Glomerular endothelial cell (primary cell): ENCODE measurements around the gene LILRB4. TPM values are rescaled to one million over a fixed set of nuclear protein-coding genes. Genes with fewer than 3 reads are reported as not detected.
"Not testable (repeated sequence)": the region's sequence is repeated elsewhere in the genome, so short reads cannot be mapped to it uniquely, and the experiment has no call there.

ENCODE experiments used
- DNase-seq: peaks from one replicate; pipeline ENCODE4 v3.0.0-alpha.2; 2011; ENCODE audit warnings: low read depth, low spot score; ENCODE audit errors: extremely low read depth
- total RNA-seq: library from RNA; depleted of rRNA; stranded (reverse); fragments of >200 nt; gene quantifications from 2 replicates; pipeline ENCODE4 v1.2.3, GENCODE V29; 2015

Gene LILRB4
- total RNA-seq, 1 donor from 2014 or later = not detected

DNA sequence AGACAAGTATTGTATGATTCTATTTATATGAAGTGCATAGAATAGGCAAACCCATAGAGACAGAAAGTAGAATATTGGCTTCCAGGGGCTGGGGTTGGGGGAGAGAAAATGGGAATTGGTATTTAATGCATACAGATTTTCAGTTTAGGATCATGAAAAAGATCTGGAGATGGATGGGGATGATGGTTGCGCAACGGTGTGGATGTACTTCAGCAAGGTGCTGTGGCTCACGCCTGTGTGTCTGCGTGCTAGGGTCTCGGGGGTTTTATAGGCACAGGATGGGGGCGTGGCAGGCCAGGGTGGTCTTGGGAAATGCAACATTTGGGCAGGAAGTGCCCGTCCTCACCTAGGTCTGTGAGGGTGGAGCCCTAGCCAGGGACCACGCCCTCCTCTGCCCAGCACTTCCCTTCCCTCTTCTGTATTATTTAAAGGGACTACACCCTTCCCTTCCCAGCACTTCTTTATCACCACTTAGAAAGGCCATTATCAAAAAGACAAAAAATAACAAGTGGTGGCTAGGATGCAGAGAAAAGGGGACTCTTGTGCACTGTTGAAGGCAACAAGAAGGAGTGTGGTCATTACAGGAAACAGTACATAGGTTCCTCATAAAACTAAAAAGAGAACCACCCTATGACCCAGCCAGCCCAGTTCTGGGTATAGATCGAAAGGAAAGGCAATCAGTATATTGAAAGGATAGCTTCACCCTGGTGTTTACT is 29.0 kb downstream of the LILRB4 start:
- no peak for DNase-seq

DNA sequence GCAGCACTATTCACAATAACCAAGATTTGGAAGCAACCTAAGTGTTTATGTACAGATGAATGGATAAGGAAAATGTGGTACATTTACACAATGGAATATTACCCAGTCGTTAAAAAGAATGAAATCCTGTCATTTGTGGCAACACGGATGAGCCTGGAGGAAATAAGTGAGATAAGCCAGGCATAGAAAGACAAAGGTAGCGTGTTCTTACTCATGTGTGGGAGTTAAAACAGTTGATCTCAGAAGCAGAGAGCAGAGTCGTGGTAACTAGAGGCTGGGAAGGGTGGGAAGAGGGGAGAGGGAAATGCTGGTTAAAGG is 29.5 kb downstream of the LILRB4 start:
- DNase-seq = no peak

DNA sequence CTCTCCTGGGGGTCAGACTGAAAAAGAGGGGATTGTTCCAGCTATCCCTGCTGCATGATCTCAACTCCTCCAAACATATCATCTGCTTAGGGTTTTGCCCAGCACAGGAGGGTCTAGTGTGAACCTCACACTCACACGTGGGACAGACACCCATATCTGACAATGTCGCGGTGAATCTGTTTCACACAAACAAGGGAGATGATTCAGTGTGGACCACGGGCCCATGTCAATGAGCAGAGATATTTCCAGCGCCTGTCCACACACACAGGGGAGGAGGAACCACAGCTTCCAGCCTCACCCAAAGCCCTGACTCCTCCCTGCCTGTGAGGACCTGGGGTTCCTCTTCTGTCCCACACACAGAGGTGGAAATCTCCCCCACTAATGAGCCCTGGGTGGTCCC is 31.9 kb downstream of the LILRB4 start:
- DNase-seq = no peak

DNA sequence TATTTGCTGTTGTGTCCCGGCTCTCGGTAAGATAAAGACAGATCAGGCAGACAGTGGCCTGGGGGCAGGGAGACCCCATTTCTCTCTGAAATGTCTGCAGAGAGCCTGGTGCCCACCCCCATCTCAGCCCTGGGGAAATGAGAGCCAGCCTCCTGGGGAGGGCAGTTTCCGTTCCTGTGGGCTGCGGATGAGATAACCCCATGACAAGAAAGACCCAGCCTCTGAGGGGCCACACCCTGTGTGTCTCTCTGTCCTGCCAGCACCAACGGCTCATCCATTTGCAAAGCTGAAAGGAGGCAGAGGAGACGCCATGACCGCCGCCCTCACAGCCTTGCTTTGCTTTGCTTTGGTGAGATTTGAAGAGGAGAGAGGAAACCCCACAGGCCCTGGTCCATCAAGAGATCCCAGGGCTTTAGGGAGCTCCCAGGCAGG is 33.3 kb downstream of the LILRB4 start:
- no peak for DNase-seq

DNA sequence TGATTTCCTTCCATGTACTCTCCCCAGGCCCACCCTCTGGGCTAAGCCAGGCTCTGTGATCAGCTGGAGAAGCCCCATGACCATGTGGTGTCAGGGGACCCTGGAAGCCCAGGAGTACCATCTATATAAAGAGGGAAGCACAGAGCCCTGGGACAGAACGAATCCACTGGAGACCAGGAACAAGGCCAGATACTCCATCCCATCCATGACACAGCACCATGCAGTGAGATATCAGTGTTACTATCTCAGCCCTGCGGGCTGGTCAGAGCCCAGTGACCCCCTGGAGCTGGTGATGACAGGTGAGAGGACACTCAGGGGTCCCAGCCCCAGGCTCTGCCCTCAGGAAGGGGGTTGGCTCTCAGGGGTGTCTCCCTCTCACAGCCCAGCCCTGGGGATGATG is 34.0 kb downstream of the LILRB4 start:
- DNase-seq = no peak

DNA sequence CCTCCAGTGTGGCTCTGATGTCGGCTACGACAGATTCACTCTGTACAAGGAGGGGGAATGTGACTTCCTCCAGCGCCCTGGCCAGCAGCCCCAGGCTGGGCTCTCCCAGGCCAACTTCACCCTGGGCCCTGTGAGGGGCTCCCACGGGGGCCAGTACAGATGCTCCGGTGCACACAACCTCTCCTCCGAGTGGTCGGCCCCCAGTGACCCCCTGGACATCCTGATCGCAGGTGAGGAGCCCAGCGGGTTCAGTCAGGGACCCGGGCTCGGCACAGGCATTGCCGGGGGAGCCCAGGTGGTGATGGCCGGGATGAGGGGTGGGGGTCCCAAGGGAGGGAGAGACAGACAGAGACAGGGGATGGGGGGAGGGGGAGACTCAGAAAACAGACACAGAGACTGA is 34.9 kb downstream of the LILRB4 start:
- DNase-seq = not testable (repeated sequence)

DNA sequence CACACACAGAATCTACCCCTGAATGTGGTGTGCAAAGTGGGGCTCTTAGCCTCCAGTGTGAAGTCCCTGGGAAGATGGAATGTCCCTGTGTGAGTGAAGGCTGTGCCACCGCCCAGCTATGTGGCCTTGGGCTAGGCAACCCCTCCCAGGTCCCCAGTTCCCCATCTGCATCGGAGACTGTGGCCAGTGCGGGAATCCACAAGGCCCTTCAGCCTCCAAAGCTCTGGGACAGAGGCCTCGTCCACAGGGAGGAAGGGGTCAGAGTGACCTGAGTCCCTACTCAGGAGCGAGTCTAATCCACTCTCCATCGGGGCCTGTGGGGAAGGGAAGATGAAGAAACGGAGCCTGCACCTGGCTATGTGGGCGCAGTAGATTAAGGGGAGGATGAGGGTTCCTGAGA is 42.1 kb downstream of the LILRB4 start:
- DNase-seq = no peak

DNA sequence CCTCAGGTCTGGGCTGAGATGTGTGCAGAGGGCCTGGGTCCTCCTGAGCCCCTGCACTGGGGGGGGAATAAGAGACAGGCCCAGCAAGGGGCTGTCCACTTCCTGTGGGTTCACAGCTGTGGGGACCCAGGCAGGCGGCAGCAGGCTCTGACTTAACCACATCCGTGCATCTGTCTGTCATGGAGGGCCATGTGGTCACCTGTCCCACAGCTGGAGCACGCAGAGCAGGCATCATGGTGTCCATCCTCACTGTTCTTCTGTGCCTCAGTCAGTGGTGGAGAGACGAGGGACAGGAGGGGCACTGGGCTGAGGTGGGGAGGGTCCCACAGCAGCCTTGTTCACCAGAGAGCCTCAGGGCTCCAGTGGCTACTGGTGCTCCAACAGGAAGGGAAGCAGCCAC is 45.2 kb downstream of the LILRB4 start:
- DNase-seq = no peak

DNA sequence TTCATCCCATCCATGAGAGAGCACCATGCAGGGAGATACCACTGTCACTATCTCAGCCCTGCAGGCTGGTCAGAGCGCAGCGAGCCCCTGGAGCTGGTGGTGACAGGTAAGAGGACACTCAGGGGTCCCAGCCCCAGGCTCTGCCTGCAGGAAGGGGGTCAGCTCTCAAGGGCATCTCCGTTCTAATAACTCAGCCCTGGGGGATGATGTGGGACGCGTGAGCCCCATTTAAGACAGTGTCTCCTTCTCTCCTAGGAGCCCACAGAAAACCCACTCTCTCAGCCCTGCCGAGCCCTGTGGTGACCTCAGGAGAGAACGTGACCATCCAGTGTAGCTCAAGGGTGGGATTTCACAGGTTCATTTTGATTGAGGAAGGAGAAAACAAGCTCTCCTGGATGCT is 46.0 kb downstream of the LILRB4 start:
- DNase-seq = no peak

DNA sequence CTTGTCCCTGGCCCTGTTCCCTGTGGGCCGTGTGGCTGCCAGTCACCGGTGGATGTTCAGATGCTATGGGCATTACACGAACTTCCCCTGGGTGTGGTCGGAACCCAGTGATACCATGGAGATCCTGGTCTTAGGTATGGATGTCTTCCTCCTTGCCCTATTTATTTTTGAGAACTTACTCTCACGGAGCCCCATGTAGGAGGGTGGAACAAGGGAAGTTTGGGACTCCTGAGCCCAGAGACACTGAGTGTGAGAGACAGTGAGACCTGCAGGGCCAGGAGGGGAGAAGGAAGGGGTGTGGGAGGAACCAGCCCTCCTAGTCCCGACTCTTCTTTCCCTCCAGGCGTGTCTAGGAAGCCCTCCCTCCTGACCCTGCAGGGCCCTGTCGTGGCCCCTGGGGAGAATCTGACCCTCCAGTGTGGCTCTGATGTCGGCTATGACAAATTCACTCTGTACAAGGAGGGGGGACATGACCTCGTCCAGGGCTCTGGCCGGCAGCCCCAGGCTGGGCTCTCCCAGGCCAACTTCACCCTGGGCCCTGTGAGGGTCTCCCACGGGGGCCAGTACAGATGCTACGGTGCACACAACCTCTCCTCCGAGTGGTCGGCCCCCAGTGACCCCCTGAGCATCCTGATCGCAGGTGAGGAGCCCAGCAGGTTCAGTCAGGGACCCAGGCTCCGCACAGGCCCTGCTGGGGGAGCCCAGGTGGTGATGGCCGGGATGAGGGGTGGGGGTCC is 46.6 kb downstream of the LILRB4 start:
- no peak for DNase-seq

DNA sequence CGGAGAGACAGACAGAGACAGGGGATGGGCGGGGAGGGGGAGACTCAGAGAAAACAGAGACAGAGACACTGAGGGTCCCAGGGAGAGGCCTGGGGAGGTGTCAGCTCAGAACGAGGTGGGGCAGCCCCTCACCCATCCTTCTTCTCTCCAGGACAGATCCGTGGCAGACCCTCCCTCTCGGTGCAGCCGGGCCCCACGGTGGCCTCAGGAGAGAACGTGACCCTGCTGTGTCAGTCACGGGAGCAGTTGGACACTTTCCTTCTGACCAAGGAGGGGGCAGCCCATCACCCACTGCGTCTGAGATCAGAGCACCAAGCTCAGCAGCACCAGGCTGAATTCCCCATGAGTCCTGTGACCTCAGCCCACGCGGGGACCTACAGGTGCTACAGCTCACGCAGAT is 47.2 kb downstream of the LILRB4 start:
- not testable (repeated sequence) for DNase-seq

Other genes starting within 250 kb of the LILRB4 start
- not detected in 2 replicates for gene TTYH1, start 247.5 kb upstream of the LILRB4 start, total RNA-seq
- 48.2 and 127 TPM in 2 replicates for gene LENG8, start 213.8 kb upstream of the LILRB4 start, total RNA-seq
- 3.7 and 4.1 TPM in 2 replicates for gene LENG9, start 199.2 kb upstream of the LILRB4 start, total RNA-seq
- 172 and 177 TPM in 2 replicates for gene CDC42EP5, start 189.7 kb upstream of the LILRB4 start, total RNA-seq
- not detected in 2 replicates for gene LAIR2, start 160.2 kb upstream of the LILRB4 start, total RNA-seq
- not detected in 2 replicates for gene LILRA2, start 89.2 kb upstream of the LILRB4 start, total RNA-seq
- gene LILRA1, start 69.4 kb upstream of the LILRB4 start, total RNA-seq = not detected in 2 replicates
- 0.10 and 1.2 TPM in 2 replicates for gene LILRB1, start 32.5 kb upstream of the LILRB4 start, total RNA-seq
- gene KIR3DL3, start 61.5 kb downstream of the LILRB4 start, total RNA-seq = not detected in 2 replicates
- gene KIR2DL3, start 75.5 kb downstream of the LILRB4 start, total RNA-seq = not detected in 2 replicates
- gene KIR2DL1, start 106.8 kb downstream of the LILRB4 start, total RNA-seq = not detected in 2 replicates
- gene KIR2DL4, start 140.6 kb downstream of the LILRB4 start, total RNA-seq = 0.41 TPM in 1 of 2 replicates, not detected in the other
- not detected in 2 replicates for gene KIR3DL1, start 153.5 kb downstream of the LILRB4 start, total RNA-seq
- not detected in 2 replicates for gene KIR2DS4, start 169.7 kb downstream of the LILRB4 start, total RNA-seq
- gene KIR3DL2, start 187.5 kb downstream of the LILRB4 start, total RNA-seq = not detected in 2 replicates
- gene FCAR, start 211.2 kb downstream of the LILRB4 start, total RNA-seq = 1.1 TPM in 1 of 2 replicates, not detected in the other
- gene NCR1, start 243.2 kb downstream of the LILRB4 start, total RNA-seq = not detected in 2 replicates